Caco-2 (cell line): Measurements from ENCODE around the gene KIAA1614. TPM values are rescaled to one million over a fixed set of nuclear protein-coding genes. Genes with fewer than 3 reads are reported as not detected.

ENCODE experiments used
- BruUV-seq: library from RNA; stranded (reverse); fragments of 400-500 nt; replicated peaks from 2 replicates; lab custom pipeline; 2021; lab: Mats Ljungman, UMichigan
- CTCF ChIA-PET: fragments of 300-600 bp; sonication (Branson Sonifier 250); formaldehyde crosslinking; loops from one replicate; lab custom pipeline; 2022; ENCODE audit warnings: antibody characterized with exemption; lab: Charles Lee
- POLR2A ChIA-PET: fragments of 300-600 bp; sonication (Branson Sonifier 250); formaldehyde crosslinking; loops from one replicate; lab custom pipeline; 2022; ENCODE audit warnings: antibody characterized with exemption; lab: Charles Lee
- DNase-seq, 2 experiments: peaks; one replicate each; pipeline versions ENCODE4 v3.0.0 to v3.0.0-alpha.2; 2020 to 2022
- H3K27me3 ChIP-seq: replicated peaks from 2 replicates; pipeline ENCODE4 v1.6.0; 2011; ENCODE audit warnings: low read length; ENCODE audit not compliant: control insufficient read depth, insufficient read depth
- H3K36me3 ChIP-seq: 2 replicates; pipeline ENCODE4 v1.5.1; 2011; ENCODE audit warnings: low read length; ENCODE audit not compliant: control insufficient read depth, insufficient read depth
- H3K4me1 ChIP-seq: fragments of 250-450 bp; sonication (Bioruptor Pico); 2 replicates; pipeline ENCODE4 v1.5.1; 2020; ENCODE audit warnings: mild to moderate bottlenecking
- H3K4me3 ChIP-seq: 2 replicates; pipeline ENCODE4 v1.5.1; 2011; ENCODE audit warnings: low read depth, mild to moderate bottlenecking, control low read depth, low read length
- H3K9me3 ChIP-seq: fragments of 250-450 bp; sonication (Bioruptor Pico); 2 replicates; pipeline ENCODE4 v1.5.1; 2020; ENCODE audit warnings: mild to moderate bottlenecking, moderate library complexity
- H3K27ac Mint-ChIP-seq: one replicate; pipeline ENCODE4 v1.8.0; 2022; ENCODE audit warnings: mixed read lengths; ENCODE audit not compliant: unreplicated experiment
- H3K27me3 Mint-ChIP-seq: one replicate; pipeline ENCODE4 v1.8.0; 2022; ENCODE audit warnings: mixed read lengths; ENCODE audit not compliant: insufficient read depth, unreplicated experiment
- H3K36me3 Mint-ChIP-seq: one replicate; pipeline ENCODE4 v1.8.0; 2022; ENCODE audit warnings: mild to moderate bottlenecking, mixed read lengths; ENCODE audit not compliant: insufficient read depth, unreplicated experiment
- H3K4me1 Mint-ChIP-seq: one replicate; pipeline ENCODE4 v1.8.0; 2022; ENCODE audit warnings: low read depth, mixed read lengths; ENCODE audit not compliant: unreplicated experiment
- H3K4me3 Mint-ChIP-seq: one replicate; pipeline ENCODE4 v1.8.0; 2022; ENCODE audit warnings: mild to moderate bottlenecking, moderate library complexity, mixed read lengths; ENCODE audit not compliant: unreplicated experiment
- H3K9me3 Mint-ChIP-seq: one replicate; pipeline ENCODE4 v1.8.0; 2022; ENCODE audit warnings: mixed read lengths; ENCODE audit not compliant: unreplicated experiment
- intact Hi-C: fragments of 100-400 bp; cut with micrococcal nuclease; formaldehyde crosslinking; loops from one replicate; pipeline ENCODE4 v1.10.0; 2022; ENCODE audit not compliant: unreplicated experiment
- total RNA-seq: library from RNA; stranded (reverse); gene quantifications from 2 replicates; pipeline ENCODE4 v1.2.3, GENCODE V29; 2022
- TF ChIP-seq, protein P1 (sequence below), 2 experiments: fragments of 200-600 bp in 1 of 2; IDR thresholded peaks; 1 replicate in 1 of 2; 2 replicates in 1 of 2; pipeline versions ENCODE4 v1.5.1 to v1.8.0; 2011 to 2022; ENCODE audit warnings: antibody characterized with exemption in 1 of 2, control low read depth in 1 of 2, inconsistent platforms in 1 of 2, low read depth in 1 of 2, low read length in 1 of 2, mild to moderate bottlenecking in 1 of 2, moderate library complexity in 1 of 2; ENCODE audit not compliant: insufficient read depth in 1 of 2, severe bottlenecking in 1 of 2, unreplicated experiment in 1 of 2

Gene KIAA1614
- total RNA-seq, 1 experiment from 2014 or later = 0.29 TPM

DNA sequence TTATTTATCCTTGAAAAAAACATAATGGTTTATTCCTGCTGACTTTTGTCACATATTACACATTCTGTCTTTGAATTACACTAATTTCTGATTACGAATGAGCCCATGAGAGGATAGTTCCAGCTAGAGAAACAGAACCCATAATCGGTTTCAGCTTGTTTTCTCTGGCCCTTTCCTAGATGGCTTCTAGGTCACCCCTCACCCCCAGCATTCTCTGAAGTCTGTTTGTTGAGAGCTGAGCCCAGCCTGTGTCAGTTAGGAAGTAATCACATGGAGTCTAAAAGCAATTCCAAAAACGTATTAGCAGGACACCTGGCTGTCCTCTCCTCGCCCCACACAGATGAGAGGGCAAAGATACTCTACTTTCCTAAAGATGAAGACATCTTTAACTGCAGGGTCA, 48.9 kb downstream of the KIAA1614 start:
- Mint-ChIP-seq H3K4me1 (no peaks in the 10 kb centered on the region), H3K36me3 (peaks cover 11% of the 10 kb centered on the region), H3K4me3 (no peak overlapping the region), H3K27me3 (no peaks in the 10 kb centered on the region), H3K27ac (no peak overlapping the region), H3K9me3 (peaks cover 11% of the 10 kb centered on the region)
- POLR2A ChIA-PET = no interaction called here
- H3K4me1 ChIP-seq = no peaks in the 10 kb centered on the region
- H3K9me3 ChIP-seq = no peaks in the 10 kb centered on the region
- intact Hi-C loops = no loop called here
- H3K27me3 ChIP-seq = no peaks in the 10 kb centered on the region
- no peak for DNase-seq
- TF ChIP-seq, protein P1, sequence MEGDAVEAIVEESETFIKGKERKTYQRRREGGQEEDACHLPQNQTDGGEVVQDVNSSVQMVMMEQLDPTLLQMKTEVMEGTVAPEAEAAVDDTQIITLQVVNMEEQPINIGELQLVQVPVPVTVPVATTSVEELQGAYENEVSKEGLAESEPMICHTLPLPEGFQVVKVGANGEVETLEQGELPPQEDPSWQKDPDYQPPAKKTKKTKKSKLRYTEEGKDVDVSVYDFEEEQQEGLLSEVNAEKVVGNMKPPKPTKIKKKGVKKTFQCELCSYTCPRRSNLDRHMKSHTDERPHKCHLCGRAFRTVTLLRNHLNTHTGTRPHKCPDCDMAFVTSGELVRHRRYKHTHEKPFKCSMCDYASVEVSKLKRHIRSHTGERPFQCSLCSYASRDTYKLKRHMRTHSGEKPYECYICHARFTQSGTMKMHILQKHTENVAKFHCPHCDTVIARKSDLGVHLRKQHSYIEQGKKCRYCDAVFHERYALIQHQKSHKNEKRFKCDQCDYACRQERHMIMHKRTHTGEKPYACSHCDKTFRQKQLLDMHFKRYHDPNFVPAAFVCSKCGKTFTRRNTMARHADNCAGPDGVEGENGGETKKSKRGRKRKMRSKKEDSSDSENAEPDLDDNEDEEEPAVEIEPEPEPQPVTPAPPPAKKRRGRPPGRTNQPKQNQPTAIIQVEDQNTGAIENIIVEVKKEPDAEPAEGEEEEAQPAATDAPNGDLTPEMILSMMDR (IDR thresholded peaks at IDR 0.05; ENCODE audit: insufficient read depth in 1 of 2, low read depth in 1 of 2, low read length in 1 of 2, severe bottlenecking in 1 of 2, unreplicated experiment in 1 of 2) = no peak
- BruUV-seq = no TSS peak
- no peak overlapping the region for H3K4me3 ChIP-seq
- CTCF ChIA-PET = interaction anchor here (0.6 kb wide), 1 partner anchor 69 kb away, joined by 3 read pairs; no protein-coding TSS in a partner anchor
- no peaks in the 10 kb centered on the region for H3K36me3 ChIP-seq

DNA sequence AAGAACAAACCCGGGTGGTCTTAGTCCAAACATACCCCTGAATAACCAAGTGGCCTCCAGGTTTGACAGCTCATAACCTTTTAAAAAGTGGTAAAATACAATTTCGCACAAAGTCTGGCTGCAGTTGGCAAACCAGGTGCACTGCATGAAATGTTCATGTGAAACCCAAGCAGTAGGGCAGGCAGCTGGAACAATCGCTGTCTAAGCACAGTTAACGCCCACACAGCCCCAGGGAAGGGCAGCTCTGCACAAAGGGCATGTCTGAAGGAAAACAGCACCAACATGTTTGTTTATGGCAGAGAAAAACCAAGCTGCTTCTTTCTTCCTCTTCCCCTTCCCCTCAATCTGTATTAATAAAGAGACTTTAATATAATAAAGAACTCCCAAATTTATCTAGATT, 49.5 kb downstream of the KIAA1614 start:
- no peaks in the 10 kb centered on the region for H3K4me1 ChIP-seq

DNA sequence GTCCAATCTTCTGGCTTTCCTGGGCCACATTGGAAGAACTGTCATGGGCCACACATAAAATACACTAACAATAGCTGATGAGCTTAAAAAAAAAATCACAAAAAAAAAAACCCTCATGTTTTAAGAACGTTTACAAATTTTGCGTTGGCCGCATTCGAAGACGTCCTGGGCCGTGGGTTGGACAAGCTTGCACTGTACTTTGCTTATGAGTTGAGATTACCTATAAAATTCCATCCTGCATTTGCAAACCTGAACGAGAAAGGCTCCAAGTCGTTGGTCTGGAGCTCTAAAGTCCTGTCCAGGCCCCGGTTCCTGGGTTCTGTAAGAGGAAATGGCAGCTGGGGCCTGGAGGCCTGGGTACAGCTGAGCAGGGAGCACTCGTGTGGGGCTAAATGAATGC, 51.4 kb downstream of the KIAA1614 start:
- no peaks in the 10 kb centered on the region for H3K9me3 ChIP-seq
- H3K4me1 ChIP-seq = no peaks in the 10 kb centered on the region
- Mint-ChIP-seq H3K4me1 (no peaks in the 10 kb centered on the region), H3K27ac (no peak overlapping the region), H3K27me3 (no peaks in the 10 kb centered on the region), H3K9me3 (peaks cover 11% of the 10 kb centered on the region), H3K4me3 (no peak overlapping the region), H3K36me3 (peaks cover 12% of the 10 kb centered on the region)
- H3K36me3 ChIP-seq = no peaks in the 10 kb centered on the region
- TF ChIP-seq, protein P1 (IDR thresholded peaks at IDR 0.05; ENCODE audit: insufficient read depth in 1 of 2, low read depth in 1 of 2, low read length in 1 of 2, severe bottlenecking in 1 of 2, unreplicated experiment in 1 of 2) = no peak
- ChIA-PET POLR2A (no interaction called here), CTCF (no interaction called here)
- BruUV-seq = no TSS peak
- no peak overlapping the region for H3K4me3 ChIP-seq
- H3K27me3 ChIP-seq = no peaks in the 10 kb centered on the region
- intact Hi-C loops = no loop called here
- no peak for DNase-seq

More for the DNA sequence above, 49.5 kb downstream of the KIAA1614 start:
- Histone ChIP-seq H3K27me3 (no peaks in the 10 kb centered on the region), H3K36me3 (no peaks in the 10 kb centered on the region), H3K4me3 (no peak overlapping the region), H3K9me3 (no peaks in the 10 kb centered on the region)
- Mint-ChIP-seq H3K27ac (no peak overlapping the region), H3K4me3 (no peak overlapping the region), H3K27me3 (no peaks in the 10 kb centered on the region), H3K36me3 (peaks cover 11% of the 10 kb centered on the region), H3K4me1 (no peaks in the 10 kb centered on the region), H3K9me3 (peaks cover 11% of the 10 kb centered on the region)
- TF ChIP-seq, protein P1 (IDR thresholded peaks at IDR 0.05; ENCODE audit: insufficient read depth in 1 of 2, low read depth in 1 of 2, low read length in 1 of 2, severe bottlenecking in 1 of 2, unreplicated experiment in 1 of 2) = no peak
- intact Hi-C loops = no loop called here
- CTCF ChIA-PET = interaction anchor here (0.6 kb wide), 1 partner anchor 70 kb away, joined by 3 read pairs; no protein-coding TSS in a partner anchor
- no TSS peak for BruUV-seq
- POLR2A ChIA-PET = no interaction called here
- DNase-seq = no peak
